Measurements from ENCODE around the gene PNKP. TPM values are rescaled to one million over a fixed set of nuclear protein-coding genes. Genes with fewer than 3 reads are reported as not detected.

Gene PNKP
- total and polyA plus RNA-seq, 10 donors = 36.6 to 203 (median 108) TPM

DNA sequence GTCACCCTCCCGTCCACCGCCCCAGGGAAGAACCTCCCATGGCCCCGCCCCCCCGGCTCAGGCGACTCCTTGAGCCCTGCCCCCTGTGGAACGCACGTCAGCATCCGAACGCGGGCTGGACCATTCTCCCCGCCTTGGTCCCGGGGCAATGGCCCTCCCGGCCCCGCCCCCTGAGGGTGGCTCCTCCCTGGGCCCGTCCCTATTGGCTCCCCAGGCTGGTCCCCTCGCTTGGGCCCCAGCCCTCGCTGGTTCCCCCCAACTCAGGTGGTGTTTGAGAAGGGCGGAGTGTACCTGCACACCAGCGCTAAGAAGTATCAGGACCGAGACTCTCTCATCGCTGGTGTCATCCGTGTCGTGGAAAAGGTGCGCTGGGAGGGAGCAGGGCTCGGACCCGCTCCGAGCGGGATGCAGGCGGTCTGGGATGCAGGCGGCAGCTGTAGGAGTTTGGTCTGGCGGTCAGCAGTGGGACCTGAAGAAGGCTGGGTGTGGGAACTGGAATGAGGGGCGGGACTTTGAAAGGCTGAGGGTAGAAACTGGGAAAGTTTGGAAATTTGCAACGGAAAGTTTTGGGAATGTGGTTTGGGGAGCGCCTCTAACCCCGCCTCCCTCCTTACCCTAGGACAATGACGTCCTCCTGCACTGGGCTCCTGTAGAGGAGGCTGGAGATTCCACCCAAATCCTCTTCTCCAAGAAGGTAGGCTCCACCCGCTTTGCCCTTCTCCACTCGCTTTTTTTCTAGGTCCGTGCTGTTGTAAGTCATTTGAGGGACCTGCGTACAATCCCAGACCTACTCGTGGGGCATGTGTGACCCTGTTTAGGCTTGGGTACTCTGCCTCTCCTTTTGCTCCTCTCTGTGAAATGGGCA lies 10.7 kb upstream of the PNKP start:
- peaks cover 9 to 61% (median 40%) of the 10 kb centered on the region in 6 donors for H3K36me3 ChIP-seq
- DNase-seq = peak; percentile 100
- 11 to 18% (median 12%) methylated on average over 25 to 41 of the region's 41 CpGs for WGBS, 5 donors
- peak overlapping the region; percentile 48 to 87 (median 76) for H3K4me3 ChIP-seq
- no peaks in the 10 kb centered on the region for H3K27me3 ChIP-seq (replicated peaks in 1 of 7)
- peaks cover 10 to 51% (median 28%) of the 10 kb centered on the region in 6 donors for H3K4me1 ChIP-seq
- intact Hi-C loops (cut with DNase I; ENCODE audit: low total_unique reads) = no loop called here
- no peak for TF ChIP-seq POLR2A (IDR thresholded peaks at IDR 0.05)
- peak in 2 of 3 donors; percentile 40 to 47 for TF ChIP-seq POLR2AphosphoS5 (IDR thresholded peaks at IDR 0.05)
- TF ChIP-seq, protein P1, sequence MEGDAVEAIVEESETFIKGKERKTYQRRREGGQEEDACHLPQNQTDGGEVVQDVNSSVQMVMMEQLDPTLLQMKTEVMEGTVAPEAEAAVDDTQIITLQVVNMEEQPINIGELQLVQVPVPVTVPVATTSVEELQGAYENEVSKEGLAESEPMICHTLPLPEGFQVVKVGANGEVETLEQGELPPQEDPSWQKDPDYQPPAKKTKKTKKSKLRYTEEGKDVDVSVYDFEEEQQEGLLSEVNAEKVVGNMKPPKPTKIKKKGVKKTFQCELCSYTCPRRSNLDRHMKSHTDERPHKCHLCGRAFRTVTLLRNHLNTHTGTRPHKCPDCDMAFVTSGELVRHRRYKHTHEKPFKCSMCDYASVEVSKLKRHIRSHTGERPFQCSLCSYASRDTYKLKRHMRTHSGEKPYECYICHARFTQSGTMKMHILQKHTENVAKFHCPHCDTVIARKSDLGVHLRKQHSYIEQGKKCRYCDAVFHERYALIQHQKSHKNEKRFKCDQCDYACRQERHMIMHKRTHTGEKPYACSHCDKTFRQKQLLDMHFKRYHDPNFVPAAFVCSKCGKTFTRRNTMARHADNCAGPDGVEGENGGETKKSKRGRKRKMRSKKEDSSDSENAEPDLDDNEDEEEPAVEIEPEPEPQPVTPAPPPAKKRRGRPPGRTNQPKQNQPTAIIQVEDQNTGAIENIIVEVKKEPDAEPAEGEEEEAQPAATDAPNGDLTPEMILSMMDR (IDR thresholded peaks at IDR 0.05 in 8 of 11, conservative IDR thresholded peaks at IDR 0.05 in 3 of 11) = peak in 1 of 11 experiments; percentile 22
- peak overlapping the region; percentile 96 to 100 (median 99) for H3K27ac ChIP-seq
- H3K9me3 ChIP-seq = no peaks in the 10 kb centered on the region

DNA sequence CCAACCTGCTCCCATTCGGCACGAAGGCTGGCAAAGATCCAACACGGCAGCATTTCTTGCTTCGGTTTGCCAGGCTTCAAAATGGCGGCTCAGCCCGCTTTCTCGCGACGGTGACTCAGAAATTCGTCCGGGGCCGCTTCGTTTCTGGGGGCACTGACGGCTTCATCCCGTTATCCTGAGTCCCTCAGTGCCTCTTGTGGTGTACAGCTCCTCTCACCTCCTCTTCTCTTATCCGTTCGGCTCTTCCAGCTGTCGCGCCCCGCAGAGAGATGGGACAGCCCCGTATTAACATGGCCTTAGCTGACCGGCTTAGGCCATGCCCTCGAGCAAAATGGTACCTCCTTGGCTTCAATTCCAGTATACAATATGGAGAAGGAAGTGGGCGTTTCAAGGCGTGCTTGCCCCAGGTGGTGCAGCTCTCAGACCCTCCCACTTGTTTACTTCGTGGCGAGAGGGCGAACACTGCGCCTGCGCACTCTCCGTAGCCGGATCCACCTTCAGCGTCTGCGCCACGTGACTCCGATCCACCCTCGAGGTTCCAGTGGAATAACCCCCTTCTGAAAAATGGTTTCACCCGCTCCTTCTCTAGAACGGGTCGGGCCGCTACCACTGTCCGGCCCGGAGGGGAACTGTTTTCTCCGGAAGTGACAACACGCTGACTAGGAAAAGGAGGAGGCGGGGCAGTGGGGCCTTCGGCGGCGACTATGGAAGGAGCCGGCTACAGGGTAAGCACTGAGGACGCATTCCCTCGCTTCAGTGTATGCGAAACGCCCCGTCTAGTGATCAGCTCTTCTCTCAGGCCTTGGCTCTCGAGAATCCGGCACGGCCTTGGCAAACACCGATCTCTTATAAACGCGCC lies 9.9 kb upstream of the PNKP start, which contains the start of the genes AKT1S1 and TBC1D17:
Gene AKT1S1, minus strand, starts transcription at position 336 of the 859 bp plus-strand sequence. CDS start 4,060 bp downstream, outside the sequence.
Gene TBC1D17, plus strand, starts transcription at position 683 of the 859 bp plus-strand sequence. Its CDS starts 22 bp downstream, at position 705.
- TF ChIP-seq, protein P1 (IDR thresholded peaks at IDR 0.05 in 8 of 11, conservative IDR thresholded peaks at IDR 0.05 in 3 of 11) = peak in 1 of 11 experiments; percentile 16
- peak; percentile 10 to 88 (median 69) for TF ChIP-seq POLR2A (IDR thresholded peaks at IDR 0.05)
- TF ChIP-seq POLR2AphosphoS5 (IDR thresholded peaks at IDR 0.05) = peak; percentile 91 to 97 (median 92)
- Histone ChIP-seq H3K36me3 (peaks cover 9 to 61% (median 32%) of the 10 kb centered on the region in 6 donors), H3K27ac (peak within 1 kb of the TSS; percentile 96 to 100 (median 99)), H3K27me3 (replicated peaks in 1 of 7) (no peaks in the 10 kb centered on the region), H3K4me1 (peaks cover 10 to 60% (median 32%) of the 10 kb centered on the region in 6 donors), H3K9me3 (no peaks in the 10 kb centered on the region), H3K4me3 (peak within 1 kb of the TSS; percentile 58 to 87 (median 76))
- 0 to 1% (median 0%) methylated on average over 46 to 61 of the region's 61 CpGs for WGBS, 5 donors
- DNase-seq = peak; percentile 99
- intact Hi-C loops (cut with DNase I; ENCODE audit: low total_unique reads) = no loop called here

DNA sequence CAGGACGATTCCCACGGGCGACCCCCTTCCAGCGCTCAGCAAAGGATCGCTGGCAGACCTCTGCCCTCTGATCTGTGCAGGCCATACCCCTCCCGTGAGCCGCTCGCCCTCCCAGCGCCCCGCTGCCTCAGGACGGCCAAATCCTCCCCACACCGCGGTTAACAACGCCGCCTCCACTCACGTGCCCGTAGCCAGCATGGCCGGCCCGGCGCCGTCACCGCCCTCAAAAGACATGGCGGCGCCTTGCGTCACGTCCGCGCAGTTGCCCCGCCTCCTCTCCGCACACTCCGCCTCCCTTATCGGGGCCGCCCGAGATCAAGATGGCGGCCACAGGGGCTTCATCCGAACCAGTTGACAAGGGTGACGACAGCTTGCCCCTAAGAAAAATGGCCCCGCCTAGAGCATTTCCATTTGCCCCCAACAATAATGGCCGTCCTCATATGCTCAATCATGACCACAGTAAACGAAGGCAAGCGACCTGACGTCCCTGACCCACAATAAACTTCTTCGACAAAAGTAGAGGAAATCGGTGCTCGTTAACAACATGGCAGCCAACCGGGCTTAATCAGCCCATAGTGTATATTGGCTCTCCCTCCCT lies 9.1 kb upstream of the PNKP start:
- TF ChIP-seq, protein P1 (IDR thresholded peaks at IDR 0.05 in 8 of 11, conservative IDR thresholded peaks at IDR 0.05 in 3 of 11) = no peak
- peak; percentile 78 to 95 (median 88) for TF ChIP-seq POLR2AphosphoS5 (IDR thresholded peaks at IDR 0.05)
- TF ChIP-seq POLR2A (IDR thresholded peaks at IDR 0.05) = peak in 1 of 3 donors; percentile 45
- H3K9me3 ChIP-seq = no peaks in the 10 kb centered on the region
- peak overlapping the region; percentile 96 to 100 (median 99) for H3K27ac ChIP-seq
- intact Hi-C loops (cut with DNase I; ENCODE audit: low total_unique reads) = no loop called here
- H3K4me3 ChIP-seq = peak overlapping the region; percentile 54 to 87 (median 76)
- no peaks in the 10 kb centered on the region for H3K27me3 ChIP-seq (replicated peaks in 1 of 7)
- WGBS, 5 donors = 0% methylated on average over 36 to 46 of the region's 46 CpGs
- DNase-seq = peak; percentile 98
- peaks cover 9 to 61% (median 25%) of the 10 kb centered on the region in 6 donors for H3K36me3 ChIP-seq
- H3K4me1 ChIP-seq = peaks cover 10 to 67% (median 35%) of the 10 kb centered on the region in 6 donors
